Neuronal stem cell (in vitro differentiated cells): ENCODE data around the gene CDH23.

Source experiments
- DNase-seq: peaks from one replicate; pipeline ENCODE4 v3.0.0-alpha.2; 2013; ENCODE audit warnings: low spot score
- H2AFZ ChIP-seq: one replicate; pipeline ENCODE4 v1.6.1; 2013; ENCODE audit warnings: mild to moderate bottlenecking, low read length, inconsistent platforms
- H2AK5ac ChIP-seq: 2 replicates; pipeline ENCODE4 v1.6.1; 2013; ENCODE audit warnings: low read depth, mild to moderate bottlenecking, inconsistent platforms, low read length, moderate library complexity, mixed read lengths
- H2BK120ac ChIP-seq: 2 replicates; pipeline ENCODE4 v1.6.1; 2013; ENCODE audit warnings: low read depth, mild to moderate bottlenecking, inconsistent platforms, low read length, moderate library complexity, mixed read lengths
- H2BK12ac ChIP-seq: one replicate; pipeline ENCODE4 v1.6.1; 2013; ENCODE audit warnings: low read length, inconsistent platforms
- H2BK15ac ChIP-seq: 2 replicates; pipeline ENCODE4 v1.6.1; 2013; ENCODE audit warnings: mild to moderate bottlenecking, low read length, inconsistent platforms, mixed read lengths
- H2BK5ac ChIP-seq: one replicate; pipeline ENCODE4 v1.6.1; 2013; ENCODE audit warnings: inconsistent platforms, mild to moderate bottlenecking, low read length, moderate library complexity
- H3K14ac ChIP-seq: one replicate; pipeline ENCODE4 v1.6.1; 2013; ENCODE audit warnings: low read length, inconsistent platforms
- H3K18ac ChIP-seq: 2 replicates; pipeline ENCODE4 v1.6.1; 2013; ENCODE audit warnings: low read length, inconsistent platforms
- H3K23ac ChIP-seq: 2 replicates; pipeline ENCODE4 v1.6.1; 2013; ENCODE audit warnings: low read depth, mild to moderate bottlenecking, mixed read lengths, low read length, inconsistent platforms; ENCODE audit not compliant: poor library complexity
- H3K27ac ChIP-seq: replicated peaks from 3 replicates; pipeline ENCODE4 v1.5.1; 2013; ENCODE audit warnings: low read length, inconsistent platforms
- H3K27me3 ChIP-seq, 3 experiments: 2 replicates each; pipeline ENCODE4 v1.6.1; 2013; ENCODE audit warnings: low read length in 3 of 3, mild to moderate bottlenecking in 2 of 3, inconsistent platforms in 1 of 3, low read depth in 1 of 3, mixed read lengths in 1 of 3, moderate library complexity in 1 of 3; ENCODE audit not compliant: control insufficient read depth in 3 of 3, insufficient read depth in 3 of 3
- H3K36me3 ChIP-seq, 2 donors: replicated peaks in 1 of 2; 2 replicates each; pipeline ENCODE4 v1.6.1; 2013; ENCODE audit warnings: low read length in 2 of 2; ENCODE audit not compliant: control insufficient read depth in 2 of 2, insufficient read depth in 2 of 2
- H3K4ac ChIP-seq: 2 replicates; pipeline ENCODE4 v1.6.1; 2013; ENCODE audit warnings: inconsistent platforms, mild to moderate bottlenecking, low read length, moderate library complexity
- H3K4me1 ChIP-seq, 2 donors: 1 replicate in 1 of 2; 2 replicates in 1 of 2; pipeline ENCODE4 v1.6.1; 2013; ENCODE audit warnings: low read length in 2 of 2, low read depth in 1 of 2; ENCODE audit not compliant: control insufficient read depth in 2 of 2, insufficient read depth in 1 of 2
- H3K4me2 ChIP-seq: one replicate; pipeline ENCODE4 v1.6.1; 2013; ENCODE audit warnings: mild to moderate bottlenecking, low read length, inconsistent platforms; ENCODE audit not compliant: insufficient read depth, poor library complexity, severe bottlenecking
- H3K4me3 ChIP-seq, 2 donors: 2 replicates each; pipeline ENCODE4 v1.5.1; 2013; ENCODE audit warnings: low read length in 2 of 2, mild to moderate bottlenecking in 2 of 2, inconsistent platforms in 1 of 2, moderate library complexity in 1 of 2
- H3K79me1 ChIP-seq: one replicate; pipeline ENCODE4 v1.6.1; 2013; ENCODE audit warnings: low read depth, mild to moderate bottlenecking, inconsistent platforms, low read length, moderate library complexity
- H3K9ac ChIP-seq: one replicate; pipeline ENCODE4 v1.6.1; 2013; ENCODE audit warnings: mild to moderate bottlenecking, low read depth, low read length, inconsistent platforms; ENCODE audit not compliant: poor library complexity
- H3K9me3 ChIP-seq, 2 donors: replicated peaks in 1 of 2; 2 replicates each; pipeline versions ENCODE3 to v1.6.1; 2013; ENCODE audit warnings: low read length in 2 of 2, mild to moderate bottlenecking in 2 of 2, inconsistent platforms in 1 of 2, low read depth in 1 of 2, mixed read lengths in 1 of 2, moderate library complexity in 1 of 2; ENCODE audit not compliant: control insufficient read depth in 2 of 2, insufficient read depth in 1 of 2
- H4K8ac ChIP-seq: one replicate; pipeline ENCODE4 v1.6.1; 2013; ENCODE audit warnings: low read depth, mild to moderate bottlenecking, inconsistent platforms, low read length, moderate library complexity
- H4K91ac ChIP-seq: one replicate; pipeline ENCODE4 v1.6.1; 2013; ENCODE audit warnings: low read length, low read depth, mild to moderate bottlenecking, inconsistent platforms; ENCODE audit not compliant: poor library complexity
- WGBS, 2 donors: extraction: QIAGEN DNeasy Blood & Tissue Kit; methylation state at CpG; one replicate each; pipeline ENCODE4 v1.1.7; 2013; ENCODE audit warnings: missing lambda C conversion rate in 2 of 2, mixed read lengths in 1 of 2; ENCODE audit not compliant: insufficient read length in 2 of 2, insufficient replicate concordance in 1 of 2; ENCODE audit errors: extremely low coverage in 2 of 2; 5-methylcytosine and 5-hydroxymethylcytosine counted together

The CDH23 gene

GRCh38 chr10:71573562-71574518 is 177.1 kb downstream of the CDH23 start:
- H2AK5ac ChIP-seq = peak overlapping the region; percentile 50
- H3K36me3 ChIP-seq = no peaks in the 10 kb centered on the region
- peaks cover 0 to 16% (median 0%) of the 10 kb centered on the region in 3 experiments for H3K27me3 ChIP-seq
- H3K9me3 ChIP-seq = no peaks in the 10 kb centered on the region
- no peak overlapping the region for H3K14ac ChIP-seq
- no peak overlapping the region for H2BK120ac ChIP-seq
- H2BK12ac ChIP-seq = peak overlapping the region; percentile 35
- H3K23ac ChIP-seq = no peak overlapping the region
- H3K4me3 ChIP-seq = no peak overlapping the region
- no peak overlapping the region for H3K4me2 ChIP-seq
- H4K8ac ChIP-seq = peak overlapping the region; percentile 66
- no peak overlapping the region for H2BK5ac ChIP-seq
- H4K91ac ChIP-seq = no peak overlapping the region
- no peak for DNase-seq
- H3K27ac ChIP-seq = no peak overlapping the region
- WGBS, 2 donors = no CpG with 5 or more reads among the region's 22 CpGs
- no peak overlapping the region for H3K4ac ChIP-seq
- H3K18ac ChIP-seq = peak overlapping the region; percentile 73
- H2AFZ ChIP-seq = no peak overlapping the region
- H3K4me1 ChIP-seq = peaks cover 0 to 17% of the 10 kb centered on the region in 2 donors
- peak overlapping the region; percentile 63 for H3K9ac ChIP-seq
- peak overlapping the region; percentile 64 for H2BK15ac ChIP-seq
- no peaks in the 10 kb centered on the region for H3K79me1 ChIP-seq

GRCh38 chr10:71575451-71575850 is 178.7 kb downstream of the CDH23 start:
- WGBS, 2 donors = no CpG with 5 or more reads among the region's 14 CpGs
- H2AFZ ChIP-seq = no peak overlapping the region

GRCh38 chr10:71575934-71576801 is 179.4 kb downstream of the CDH23 start:
- Histone ChIP-seq H2BK120ac (peak overlapping the region; percentile 73), H2BK5ac (peak overlapping the region; percentile 5), H3K4me2 (no peak overlapping the region), H3K4me1 (peaks cover 0 to 17% of the 10 kb centered on the region in 2 donors), H3K36me3 (no peaks in the 10 kb centered on the region), H3K27ac (no peak overlapping the region), H3K18ac (peak overlapping the region; percentile 73), H2AK5ac (no peak overlapping the region), H2BK15ac (peak overlapping the region; percentile 94), H2BK12ac (no peak overlapping the region), H3K23ac (peak overlapping the region; percentile 1), H4K91ac (no peak overlapping the region), H3K4ac (no peak overlapping the region), H3K79me1 (no peaks in the 10 kb centered on the region), H3K9ac (peak overlapping the region; percentile 56), H3K14ac (peak overlapping the region; percentile 59), H3K4me3 (no peak overlapping the region), H3K9me3 (no peaks in the 10 kb centered on the region), H2AFZ (no peak overlapping the region), H3K27me3 (peaks cover 0 to 16% (median 0%) of the 10 kb centered on the region in 3 experiments), H4K8ac (no peak overlapping the region)
- no CpG with 5 or more reads among the region's 16 CpGs for WGBS, 2 donors
- DNase-seq = no peak

More at GRCh38 chr10:71575451-71575850, 178.7 kb downstream of the CDH23 start:
- DNase-seq = no peak
- Histone ChIP-seq H3K36me3 (no peaks in the 10 kb centered on the region), H4K8ac (no peak overlapping the region), H2AK5ac (no peak overlapping the region), H3K23ac (no peak overlapping the region), H3K14ac (no peak overlapping the region), H3K4me3 (no peak overlapping the region), H2BK120ac (no peak overlapping the region), H2BK5ac (no peak overlapping the region), H3K9ac (no peak overlapping the region), H2BK15ac (no peak overlapping the region), H3K27ac (no peak overlapping the region), H3K4me1 (peaks cover 0 to 17% of the 10 kb centered on the region in 2 donors), H3K4ac (no peak overlapping the region), H3K9me3 (no peaks in the 10 kb centered on the region), H3K4me2 (no peak overlapping the region), H3K27me3 (peaks cover 0 to 16% (median 0%) of the 10 kb centered on the region in 3 experiments), H4K91ac (no peak overlapping the region), H2BK12ac (no peak overlapping the region), H3K18ac (peak overlapping the region; percentile 55), H3K79me1 (no peaks in the 10 kb centered on the region)
